ENCODE measurements around the gene NR6A1.

Gene NR6A1

DNA sequence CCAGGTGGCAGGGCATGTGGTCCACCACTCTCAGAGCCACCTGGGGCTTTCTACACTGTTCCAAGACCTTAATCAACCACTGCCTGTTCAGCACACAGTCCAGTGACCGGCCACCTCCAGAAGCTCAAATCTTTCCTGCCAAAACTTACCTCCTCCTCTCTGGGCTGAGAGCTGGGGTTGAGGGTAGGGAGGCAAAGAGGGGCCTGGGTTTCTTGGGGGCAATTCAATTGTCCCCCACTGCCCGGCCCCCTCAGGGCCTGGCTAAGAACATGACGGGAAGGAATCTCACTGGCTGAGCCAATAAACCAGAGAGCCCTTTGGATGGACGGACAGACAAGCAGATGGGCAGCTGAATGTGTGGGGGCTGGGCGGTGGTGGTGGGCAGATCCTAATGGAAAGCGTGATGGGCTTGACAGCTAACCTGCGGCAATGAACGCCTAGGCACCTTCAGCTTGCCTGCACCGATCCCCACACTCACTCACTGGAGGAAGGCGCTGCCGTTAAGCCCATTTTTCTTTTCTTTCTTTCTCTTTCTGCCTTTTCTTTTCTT, 269.3 kb downstream of the NR6A1 start:
- no peak overlapping the region for H3K4me3 Mint-ChIP-seq
- ATAC-seq: no peak
- H3K27me3 Mint-ChIP-seq: peaks cover 34% of the 10 kb centered on the region
- peaks cover 19% of the 10 kb centered on the region for H3K4me1 Mint-ChIP-seq
- H3K36me3 Mint-ChIP-seq (ENCODE audit: low read depth): no peaks in the 10 kb centered on the region
- H3K27ac Mint-ChIP-seq: no peak overlapping the region
- H3K9me3 Mint-ChIP-seq: no peaks in the 10 kb centered on the region
- DNase-seq: no peak

DNA sequence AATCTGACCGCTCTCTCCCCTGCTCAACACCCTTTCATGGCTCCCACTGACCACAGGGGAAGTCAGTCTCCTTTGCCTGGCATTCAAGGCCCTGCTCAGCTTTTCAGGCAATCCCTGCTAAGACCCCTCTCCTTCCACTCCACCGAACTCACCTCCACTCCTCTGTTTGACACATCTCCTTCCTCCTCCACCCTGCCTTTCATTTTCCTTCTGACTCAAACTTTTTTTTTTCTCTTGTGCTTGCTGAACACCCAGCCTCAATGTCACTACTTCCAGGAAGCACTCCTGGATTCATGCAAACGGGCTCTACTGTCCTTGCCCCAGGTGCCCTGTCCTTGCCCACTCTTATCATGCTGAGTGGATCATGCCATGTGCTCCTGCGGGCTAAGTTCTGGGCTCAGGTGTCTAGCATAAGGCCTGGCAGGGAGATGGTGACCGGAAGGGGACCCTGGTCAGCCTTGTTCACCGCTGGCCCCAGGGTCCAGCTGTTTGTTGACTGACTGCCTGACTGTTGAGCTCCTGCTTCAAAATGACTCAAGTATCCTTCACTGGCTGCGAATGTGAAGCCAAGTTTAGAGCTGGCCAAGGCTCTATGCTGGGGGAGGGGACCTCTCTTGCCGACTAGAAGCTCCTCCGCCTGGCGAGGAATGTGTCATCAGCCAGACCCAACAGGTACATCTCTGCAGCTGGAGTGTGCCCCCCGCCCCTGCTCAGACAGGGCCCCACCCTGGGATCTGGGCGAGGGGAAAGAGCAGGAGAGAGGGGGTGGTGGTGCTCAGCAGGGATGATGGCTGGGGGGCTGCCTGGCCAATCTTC, 270.1 kb downstream of the NR6A1 start:
- Mint-ChIP-seq H3K27ac (no peak overlapping the region), H3K36me3 (ENCODE audit: low read depth) (no peaks in the 10 kb centered on the region), H3K4me3 (no peak overlapping the region), H3K27me3 (peaks cover 29% of the 10 kb centered on the region), H3K9me3 (no peaks in the 10 kb centered on the region), H3K4me1 (peaks cover 25% of the 10 kb centered on the region)
- DNase-seq (no peak), ATAC-seq (no peak)

DNA sequence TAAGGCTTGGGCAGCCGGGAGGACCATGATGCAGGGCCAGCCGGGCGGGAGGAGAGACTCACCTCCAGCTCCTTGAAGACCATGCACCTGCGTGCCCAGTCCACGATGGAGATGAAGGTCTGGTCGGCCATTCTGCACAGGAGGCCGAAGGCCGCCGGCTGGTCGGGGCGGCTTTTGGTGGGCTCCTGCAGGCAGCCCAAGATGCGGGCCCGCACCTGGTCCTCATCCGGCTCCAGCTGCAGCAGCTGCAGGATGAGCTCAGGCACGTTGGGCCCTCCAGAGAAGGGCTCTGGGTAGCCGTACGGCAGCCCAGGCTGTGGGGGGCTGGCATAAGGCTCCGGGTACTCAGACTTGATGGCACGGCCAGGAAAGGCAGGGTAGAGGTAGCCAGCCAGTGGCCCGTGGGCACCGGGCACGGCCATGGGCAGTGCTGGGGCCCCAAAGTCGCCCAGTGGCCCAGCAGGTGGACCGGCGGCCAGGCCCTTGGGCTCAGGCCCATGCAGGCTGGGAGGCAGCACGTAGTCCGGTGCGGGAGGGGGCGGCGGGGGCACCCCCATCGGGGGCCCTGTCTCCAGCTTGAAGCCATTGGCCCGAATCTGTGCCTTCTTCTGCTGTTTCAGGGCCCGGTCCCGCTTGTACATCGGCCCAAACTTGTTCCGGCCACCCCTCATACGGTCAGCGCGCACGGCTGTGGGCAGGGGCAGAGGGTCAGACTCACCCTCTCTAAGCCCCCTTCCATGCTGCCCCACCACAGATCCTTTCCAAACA, 270.9 kb downstream of the NR6A1 start:
- no peaks in the 10 kb centered on the region for H3K36me3 Mint-ChIP-seq (ENCODE audit: low read depth)
- no peak for ATAC-seq
- H3K4me1 Mint-ChIP-seq: peaks cover 30% of the 10 kb centered on the region
- no peak overlapping the region for H3K4me3 Mint-ChIP-seq
- DNase-seq: no peak
- peaks cover 22% of the 10 kb centered on the region for H3K27me3 Mint-ChIP-seq
- H3K9me3 Mint-ChIP-seq: no peaks in the 10 kb centered on the region
- H3K27ac Mint-ChIP-seq: no peak overlapping the region

DNA sequence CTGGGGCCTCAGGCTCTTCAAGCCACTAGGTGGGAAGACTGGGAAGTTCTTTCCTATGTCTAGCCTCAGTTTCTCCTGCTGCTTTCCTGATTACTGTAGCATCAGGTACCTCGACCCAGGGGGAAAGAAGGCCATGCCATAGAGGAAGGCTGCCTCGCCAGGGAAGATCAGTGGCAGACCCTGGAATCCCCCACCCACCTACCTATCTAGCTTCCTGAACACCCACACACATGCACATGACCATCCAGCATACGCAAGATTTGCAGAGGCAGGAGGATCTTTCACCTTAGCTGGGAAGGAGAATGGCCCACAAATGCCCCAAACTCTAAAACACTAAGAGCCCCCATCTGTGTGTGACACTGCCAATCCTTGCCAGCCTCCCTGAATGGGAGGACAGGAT, 271.9 kb downstream of the NR6A1 start:
- Mint-ChIP-seq H3K4me1 (peaks cover 30% of the 10 kb centered on the region), H3K27ac (no peak overlapping the region), H3K4me3 (no peak overlapping the region), H3K36me3 (ENCODE audit: low read depth) (no peaks in the 10 kb centered on the region), H3K9me3 (no peaks in the 10 kb centered on the region), H3K27me3 (peaks cover 20% of the 10 kb centered on the region)
- no peak for ATAC-seq
- DNase-seq: no peak

DNA sequence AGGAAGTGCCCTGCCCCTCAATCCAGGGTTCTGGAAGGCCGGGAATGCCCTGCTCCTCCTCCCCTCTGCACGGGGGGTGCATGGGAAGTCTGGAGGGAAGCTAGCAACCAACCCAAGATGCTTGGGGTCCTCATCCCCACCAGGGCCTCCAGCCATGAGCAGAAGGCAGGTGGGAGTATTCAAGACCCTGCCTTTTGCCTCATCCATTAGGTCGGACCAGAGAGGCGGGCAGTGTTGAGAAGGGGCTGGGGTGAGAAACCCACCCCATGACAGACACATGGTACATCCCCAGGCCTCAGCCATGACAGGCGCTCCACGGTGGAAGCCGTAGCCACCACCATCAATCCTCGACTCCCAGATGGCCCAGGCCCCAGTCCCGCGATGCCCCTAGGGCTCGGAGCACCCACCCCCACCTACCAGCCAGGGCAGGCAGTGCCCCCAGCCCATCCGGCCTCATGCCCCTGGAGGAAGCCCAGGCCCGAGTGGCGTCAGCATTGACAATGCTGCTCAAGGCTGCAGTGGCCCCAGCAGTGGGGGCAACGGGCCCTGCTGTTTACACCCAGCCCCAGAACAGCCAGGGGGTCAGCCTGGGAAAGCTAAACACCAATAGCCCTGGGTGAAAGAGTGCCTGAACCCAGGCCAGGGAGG, 272.5 kb downstream of the NR6A1 start:
- ATAC-seq (no peak), DNase-seq (no peak)
- no peak overlapping the region for H3K27ac Mint-ChIP-seq
- no peaks in the 10 kb centered on the region for H3K36me3 Mint-ChIP-seq (ENCODE audit: low read depth)
- H3K27me3 Mint-ChIP-seq: peaks cover 15% of the 10 kb centered on the region
- no peaks in the 10 kb centered on the region for H3K9me3 Mint-ChIP-seq
- H3K4me3 Mint-ChIP-seq: no peak overlapping the region
- peaks cover 26% of the 10 kb centered on the region for H3K4me1 Mint-ChIP-seq

DNA sequence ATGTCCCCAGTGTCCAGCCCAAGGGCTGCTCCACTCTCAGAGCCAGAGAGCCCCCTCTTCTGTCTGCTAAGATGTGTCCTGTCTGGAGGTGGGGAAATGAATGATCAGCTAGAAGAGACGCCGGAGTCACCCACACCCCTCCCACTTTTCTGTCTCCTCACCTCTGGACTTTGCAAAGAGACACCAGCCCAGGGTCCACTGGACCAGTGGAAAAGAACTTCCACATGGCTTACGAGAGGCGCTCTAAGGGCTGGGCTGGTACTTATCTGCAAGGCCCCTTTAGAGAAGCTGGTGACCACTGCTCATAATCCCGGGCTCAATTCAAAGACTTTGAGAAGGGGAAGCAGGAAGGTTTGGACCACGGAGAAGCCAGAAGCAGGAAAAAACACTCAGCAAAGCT, 273.1 kb downstream of the NR6A1 start:
- ATAC-seq: no peak
- H3K27ac Mint-ChIP-seq: no peak overlapping the region
- no peaks in the 10 kb centered on the region for H3K36me3 Mint-ChIP-seq (ENCODE audit: low read depth)
- peaks cover 12% of the 10 kb centered on the region for H3K27me3 Mint-ChIP-seq
- no peak for DNase-seq
- no peak overlapping the region for H3K4me3 Mint-ChIP-seq
- H3K4me1 Mint-ChIP-seq: peaks cover 25% of the 10 kb centered on the region
- no peaks in the 10 kb centered on the region for H3K9me3 Mint-ChIP-seq

DNA sequence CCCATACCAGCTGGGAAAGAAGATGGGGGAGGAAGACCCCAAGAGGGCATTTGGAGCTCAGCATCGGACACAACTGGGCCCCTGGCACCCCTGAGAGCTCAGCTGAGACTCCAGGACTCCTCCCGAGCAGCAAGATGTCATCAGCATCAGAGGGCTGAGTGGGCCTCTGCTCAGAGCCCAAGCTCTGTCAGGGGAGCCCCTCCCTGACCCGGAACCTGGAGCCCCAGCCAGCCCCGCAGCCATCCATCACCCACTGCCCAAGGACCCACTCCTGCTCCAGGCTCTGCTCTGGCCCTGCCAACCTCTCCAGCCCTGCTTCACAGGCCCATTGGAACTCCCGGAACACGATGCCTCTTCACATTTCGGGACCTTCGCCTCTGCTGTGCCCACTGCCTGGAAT, 273.7 kb downstream of the NR6A1 start:
- no peak overlapping the region for H3K27ac Mint-ChIP-seq
- no peak for DNase-seq
- no peaks in the 10 kb centered on the region for H3K9me3 Mint-ChIP-seq

DNA sequence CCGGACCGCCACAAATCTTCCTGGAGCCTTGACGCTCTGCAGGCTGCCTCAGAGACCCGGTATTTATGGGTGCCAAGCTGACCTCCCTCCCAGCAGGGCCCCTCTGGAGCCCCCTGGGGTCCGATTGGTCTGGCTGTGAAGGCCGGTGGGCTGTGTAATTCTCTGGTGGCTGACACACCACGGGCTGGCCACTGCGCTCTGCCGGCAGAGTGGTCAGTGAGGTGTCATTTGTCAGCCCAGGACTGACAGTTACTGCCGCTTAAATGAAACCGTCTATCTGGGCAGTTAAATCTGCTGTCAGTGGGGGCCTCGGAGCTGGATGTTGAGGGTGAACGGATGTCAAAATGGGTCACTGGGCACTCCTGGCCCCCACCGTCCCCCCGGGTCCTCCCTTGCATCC, 274.6 kb downstream of the NR6A1 start:
- no peak overlapping the region for H3K27ac Mint-ChIP-seq
- no peaks in the 10 kb centered on the region for H3K36me3 Mint-ChIP-seq (ENCODE audit: low read depth)
- H3K4me3 Mint-ChIP-seq: no peak overlapping the region
- H3K4me1 Mint-ChIP-seq: peaks cover 25% of the 10 kb centered on the region
- H3K9me3 Mint-ChIP-seq: no peaks in the 10 kb centered on the region
- H3K27me3 Mint-ChIP-seq: peaks cover 4% of the 10 kb centered on the region
- no peak for DNase-seq
- no peak for ATAC-seq

More for the DNA sequence above, 273.7 kb downstream of the NR6A1 start:
- H3K4me1 Mint-ChIP-seq: peaks cover 25% of the 10 kb centered on the region
- peaks cover 11% of the 10 kb centered on the region for H3K27me3 Mint-ChIP-seq
- H3K36me3 Mint-ChIP-seq (ENCODE audit: low read depth): no peaks in the 10 kb centered on the region
- no peak overlapping the region for H3K4me3 Mint-ChIP-seq
- ATAC-seq: no peak

DNA sequence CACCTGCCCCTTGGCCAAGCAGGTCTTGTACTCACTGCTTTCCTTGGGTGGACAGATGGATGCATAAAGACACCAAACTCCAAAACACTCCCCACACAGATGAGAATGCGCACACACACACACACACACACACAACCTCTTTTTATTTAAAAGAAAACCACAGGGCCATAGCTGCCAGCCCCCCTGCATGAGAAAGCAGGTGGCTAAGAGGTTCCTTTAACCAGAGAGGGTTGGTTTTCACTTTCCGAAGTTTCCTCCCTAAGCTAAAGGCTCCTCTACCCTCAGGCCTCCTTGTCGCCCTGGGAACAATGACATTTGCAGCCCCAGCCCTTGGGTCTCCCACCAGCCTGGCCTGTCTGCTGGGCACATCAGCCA, 275.0 kb downstream of the NR6A1 start:
- Mint-ChIP-seq H3K9me3 (no peaks in the 10 kb centered on the region), H3K27ac (no peak overlapping the region), H3K4me1 (peaks cover 25% of the 10 kb centered on the region), H3K27me3 (peaks cover 4% of the 10 kb centered on the region), H3K4me3 (no peak overlapping the region), H3K36me3 (ENCODE audit: low read depth) (no peaks in the 10 kb centered on the region)
- ATAC-seq (no peak), DNase-seq (no peak)

DNA sequence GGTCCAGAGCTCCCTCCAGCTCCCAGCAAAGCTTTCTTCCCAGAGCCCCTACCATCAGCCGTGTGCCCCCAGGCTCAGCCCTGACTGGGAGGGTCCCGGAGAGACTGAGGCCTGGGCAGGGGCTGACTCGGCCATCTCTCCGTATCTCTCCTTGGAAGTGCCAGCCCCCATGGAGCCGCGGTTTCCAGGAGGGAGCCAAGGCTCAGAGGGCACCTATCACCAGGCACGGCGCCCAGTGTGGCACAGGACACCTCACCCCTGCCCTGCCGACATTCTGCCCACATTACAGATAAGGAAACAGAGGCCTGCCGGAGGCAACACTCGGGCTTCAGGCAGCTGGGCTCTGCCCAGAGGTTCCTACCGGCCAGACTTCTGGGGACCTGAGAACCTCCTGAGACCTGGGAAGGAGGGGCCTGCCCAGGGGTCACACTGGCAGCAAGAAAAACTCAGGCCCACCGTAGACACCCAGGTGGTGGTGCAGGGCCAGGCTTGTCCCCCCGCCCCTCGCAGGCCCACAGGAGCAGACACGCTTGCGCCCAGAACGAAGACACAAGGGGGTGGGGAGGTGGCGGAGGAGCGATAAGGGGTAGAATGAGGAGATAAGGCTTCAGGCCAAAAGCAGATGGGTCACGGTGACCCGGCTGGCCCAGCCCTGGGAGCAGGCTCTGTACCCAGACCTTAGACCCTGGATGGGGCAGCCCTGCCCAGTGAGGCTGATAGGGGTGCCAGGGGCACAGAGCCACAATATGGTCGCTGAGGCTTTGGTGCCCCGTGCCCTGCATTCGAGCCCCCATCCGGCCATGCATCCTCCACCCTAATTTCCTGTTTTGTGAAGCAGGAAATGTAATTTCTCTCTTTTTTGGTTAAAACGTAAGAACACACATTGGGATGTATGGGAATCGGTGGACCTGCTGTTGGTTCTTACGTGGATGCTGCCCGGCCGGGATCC, 275.7 kb downstream of the NR6A1 start:
- Mint-ChIP-seq H3K36me3 (ENCODE audit: low read depth) (no peaks in the 10 kb centered on the region), H3K4me3 (no peak overlapping the region), H3K9me3 (no peaks in the 10 kb centered on the region), H3K27ac (no peak overlapping the region), H3K4me1 (peaks cover 25% of the 10 kb centered on the region), H3K27me3 (no peaks in the 10 kb centered on the region)
- DNase-seq: no peak
- ATAC-seq: no peak

DNA sequence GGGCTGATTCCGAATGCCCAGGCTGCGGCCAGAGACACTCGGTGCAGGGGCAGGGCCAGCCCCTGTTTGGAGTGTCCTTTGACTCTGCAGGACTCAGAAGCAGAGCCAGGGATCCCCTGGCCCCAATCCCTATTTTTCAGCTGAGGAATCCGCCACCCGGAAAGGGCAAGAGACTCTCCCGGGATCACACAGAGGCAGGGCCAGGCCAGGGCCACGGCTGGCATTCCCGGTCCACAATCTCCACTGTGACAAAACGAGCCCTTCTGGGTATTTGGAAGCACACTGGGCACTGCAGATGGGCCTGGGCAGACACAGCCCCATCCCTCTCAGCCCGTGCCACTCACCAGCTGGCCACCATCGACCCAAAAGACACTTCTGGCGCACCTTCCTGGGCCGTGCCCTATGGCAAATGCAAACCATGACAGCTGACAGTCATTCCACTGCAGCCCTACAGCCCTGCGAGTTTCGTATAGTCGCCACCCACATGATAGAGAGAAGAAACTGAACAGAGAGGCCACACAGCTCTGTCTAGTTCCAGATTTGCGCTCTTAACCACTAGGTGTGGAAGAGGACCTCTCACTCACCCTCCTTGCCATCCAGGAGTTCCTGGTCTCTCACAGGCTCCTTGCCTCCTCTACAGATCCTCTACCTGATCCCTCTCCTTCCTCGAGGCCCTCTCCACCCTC, 277.2 kb downstream of the NR6A1 start:
- ATAC-seq: peak; percentile 16

DNA sequence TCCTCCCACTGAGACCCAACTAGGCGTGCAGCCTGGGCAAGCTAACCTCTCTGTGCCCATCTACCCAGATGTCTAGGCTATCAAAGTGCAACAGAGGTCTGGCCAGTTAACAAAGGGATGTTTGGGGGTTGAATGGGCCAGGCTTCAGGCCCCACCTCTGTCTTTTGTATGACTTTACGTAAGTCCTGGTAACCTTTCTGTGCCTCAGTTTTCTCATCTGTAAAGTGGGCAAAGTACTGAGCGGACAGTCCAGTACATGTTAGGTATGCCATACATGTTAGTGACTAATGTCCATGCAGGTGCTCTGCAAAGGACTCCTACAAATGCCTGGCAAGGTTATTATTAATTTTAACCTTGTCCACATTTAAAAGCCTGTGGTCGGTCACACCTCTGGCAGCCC, 277.9 kb downstream of the NR6A1 start:
- Mint-ChIP-seq H3K27me3 (no peaks in the 10 kb centered on the region), H3K4me3 (no peak overlapping the region), H3K36me3 (ENCODE audit: low read depth) (no peaks in the 10 kb centered on the region), H3K9me3 (no peaks in the 10 kb centered on the region), H3K4me1 (peaks cover 19% of the 10 kb centered on the region), H3K27ac (no peak overlapping the region)
- DNase-seq: no peak
- no peak for ATAC-seq

More for the DNA sequence above, 277.2 kb downstream of the NR6A1 start:
- DNase-seq: no peak
- Mint-ChIP-seq H3K36me3 (ENCODE audit: low read depth) (no peaks in the 10 kb centered on the region), H3K9me3 (no peaks in the 10 kb centered on the region), H3K4me3 (no peak overlapping the region), H3K27me3 (no peaks in the 10 kb centered on the region), H3K27ac (no peak overlapping the region), H3K4me1 (peaks cover 19% of the 10 kb centered on the region)

DNA sequence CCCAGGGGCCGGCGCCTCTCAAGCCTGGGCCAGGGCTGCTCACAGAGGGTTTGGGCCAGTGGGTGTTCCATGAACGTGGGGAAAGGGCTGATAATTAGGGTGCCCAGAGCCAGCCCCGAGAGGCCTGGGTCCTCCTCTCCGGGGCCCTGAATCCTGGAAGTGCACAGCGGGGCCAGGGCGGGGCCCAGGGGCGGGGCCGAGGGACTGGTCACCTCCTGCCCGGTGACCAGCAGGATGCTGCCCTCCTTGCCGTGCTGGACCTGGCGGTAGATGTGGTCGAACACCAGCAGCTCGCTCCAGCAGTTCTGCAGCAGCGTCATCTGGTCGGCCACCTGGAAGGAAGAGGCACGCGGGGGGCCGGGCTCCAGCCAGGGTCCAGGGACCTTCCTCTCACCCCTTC, 278.3 kb downstream of the NR6A1 start:
- no peak overlapping the region for H3K4me3 Mint-ChIP-seq
- no peaks in the 10 kb centered on the region for H3K36me3 Mint-ChIP-seq (ENCODE audit: low read depth)
- no peak for DNase-seq
- no peak for ATAC-seq
- no peaks in the 10 kb centered on the region for H3K27me3 Mint-ChIP-seq
- peaks cover 19% of the 10 kb centered on the region for H3K4me1 Mint-ChIP-seq
- H3K27ac Mint-ChIP-seq: no peak overlapping the region
- H3K9me3 Mint-ChIP-seq: no peaks in the 10 kb centered on the region
